NB4 (cell line): ENCODE measurements around the gene OMA1.

Experiments used
- CTCF ChIP-seq: IDR thresholded peaks from one replicate; pipeline ENCODE4 v1.5.1; 2012; ENCODE audit warnings: low read depth, low read length
- MYC ChIP-seq: IDR thresholded peaks from 2 replicates; pipeline ENCODE4 v1.6.1; 2011; ENCODE audit warnings: low read depth, low read length
- POLR2A ChIP-seq: IDR thresholded peaks from 2 replicates; pipeline ENCODE4 v1.6.1; 2011; ENCODE audit warnings: mild to moderate bottlenecking; ENCODE audit not compliant: insufficient read length; ENCODE audit errors: extremely low read depth
- TF ChIP-seq, protein P1 (sequence below): IDR thresholded peaks from 2 replicates; pipeline ENCODE4 v1.6.1; 2011; ENCODE audit warnings: low read depth, low read length

- TF ChIP-seq CTCF (no peak), POLR2A (no peak), MYC (no peak)
- TF ChIP-seq, protein P1, sequence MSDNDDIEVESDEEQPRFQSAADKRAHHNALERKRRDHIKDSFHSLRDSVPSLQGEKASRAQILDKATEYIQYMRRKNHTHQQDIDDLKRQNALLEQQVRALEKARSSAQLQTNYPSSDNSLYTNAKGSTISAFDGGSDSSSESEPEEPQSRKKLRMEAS, result no peak
Measured at GRCh38 chr1:58581641-58582040, 35.1 kb upstream of the OMA1 start.
